Stimulated activated naive CD8-positive, alpha-beta T cell treated with anti-CD3 and anti-CD28 coated beads, Interleukin-15, Interleukin-2, amounts not matched to agents 100 ng/mL and 50 ng/mL, for 24 hours (primary cell): ENCODE data around the gene OSTM1.

ENCODE experiments used
- H3K27ac Mint-ChIP-seq: one replicate; pipeline ENCODE4 v1.8.0; 2021; ENCODE audit warnings: mild to moderate bottlenecking, mixed read lengths
- H3K27me3 Mint-ChIP-seq: one replicate; pipeline ENCODE4 v1.8.0; 2021; ENCODE audit warnings: mixed read lengths
- H3K36me3 Mint-ChIP-seq: one replicate; pipeline ENCODE4 v1.8.0; 2021; ENCODE audit warnings: low read depth, mixed read lengths
- H3K4me1 Mint-ChIP-seq: one replicate; pipeline ENCODE4 v1.8.0; 2021; ENCODE audit warnings: low read depth, mixed read lengths
- H3K4me3 Mint-ChIP-seq: one replicate; pipeline ENCODE4 v1.8.0; 2021; ENCODE audit warnings: mild to moderate bottlenecking, mixed read lengths
- H3K9me3 Mint-ChIP-seq: one replicate; pipeline ENCODE4 v1.8.0; 2021; ENCODE audit warnings: mixed read lengths

The OSTM1 gene

GRCh38 chr6:108074359-108075144 is at the start of gene OSTM1:
Gene OSTM1 (minus strand): TSS chr6:108074741. CDS start chr6:108074651, 90 bp downstream.
- Mint-ChIP-seq H3K4me1 (peaks cover 26% of the 10 kb centered on the region), H3K27me3 (peaks cover 14% of the 10 kb centered on the region), H3K36me3 (no peaks in the 10 kb centered on the region), H3K4me3 (peak within 1 kb of the TSS; percentile 86), H3K27ac (peak within 1 kb of the TSS; percentile 84), H3K9me3 (no peaks in the 10 kb centered on the region)

GRCh38 chr6:108123946-108124345 is 49.4 kb upstream of the OSTM1 start:
- no peak overlapping the region for H3K27ac Mint-ChIP-seq
- no peaks in the 10 kb centered on the region for H3K9me3 Mint-ChIP-seq
- no peaks in the 10 kb centered on the region for H3K36me3 Mint-ChIP-seq
- peaks cover 94% of the 10 kb centered on the region for H3K27me3 Mint-ChIP-seq
- no peak overlapping the region for H3K4me3 Mint-ChIP-seq
- peaks cover 16% of the 10 kb centered on the region for H3K4me1 Mint-ChIP-seq

- Mint-ChIP-seq H3K36me3 (no peaks in the 10 kb centered on the region), H3K27ac (no peak overlapping the region), H3K9me3 (no peaks in the 10 kb centered on the region), H3K27me3 (peaks cover 94% of the 10 kb centered on the region), H3K4me3 (no peak overlapping the region), H3K4me1 (peaks cover 20% of the 10 kb centered on the region)
Observed at GRCh38 chr6:108123481-108123929, 49.0 kb upstream of the OSTM1 start.

- Mint-ChIP-seq H3K27ac (no peak overlapping the region), H3K9me3 (no peaks in the 10 kb centered on the region), H3K27me3 (peaks cover 91% of the 10 kb centered on the region), H3K4me3 (no peak overlapping the region), H3K4me1 (peaks cover 33% of the 10 kb centered on the region), H3K36me3 (no peaks in the 10 kb centered on the region)
Observed at GRCh38 chr6:108121612-108122011, 47.1 kb upstream of the OSTM1 start.

GRCh38 chr6:108120311-108120710 is 45.8 kb upstream of the OSTM1 start:
- Mint-ChIP-seq H3K27me3 (peaks cover 93% of the 10 kb centered on the region), H3K4me3 (peak overlapping the region; percentile 32), H3K27ac (no peak overlapping the region), H3K4me1 (peaks cover 43% of the 10 kb centered on the region), H3K36me3 (no peaks in the 10 kb centered on the region), H3K9me3 (no peaks in the 10 kb centered on the region)

GRCh38 chr6:108119769-108120141 is 45.2 kb upstream of the OSTM1 start:
- Mint-ChIP-seq H3K4me1 (peaks cover 48% of the 10 kb centered on the region), H3K9me3 (no peaks in the 10 kb centered on the region), H3K4me3 (peak overlapping the region; percentile 87), H3K27me3 (peaks cover 93% of the 10 kb centered on the region), H3K27ac (no peak overlapping the region), H3K36me3 (no peaks in the 10 kb centered on the region)

GRCh38 chr6:108118810-108119768 is 44.5 kb upstream of the OSTM1 start:
- Mint-ChIP-seq H3K27me3 (peaks cover 93% of the 10 kb centered on the region), H3K27ac (peak overlapping the region; percentile 70), H3K4me3 (peak overlapping the region; percentile 87), H3K4me1 (peaks cover 55% of the 10 kb centered on the region), H3K9me3 (no peaks in the 10 kb centered on the region), H3K36me3 (no peaks in the 10 kb centered on the region)

GRCh38 chr6:108118359-108118724 is 43.8 kb upstream of the OSTM1 start:
- H3K9me3 Mint-ChIP-seq: no peaks in the 10 kb centered on the region
- H3K27ac Mint-ChIP-seq: no peak overlapping the region
- H3K36me3 Mint-ChIP-seq: no peaks in the 10 kb centered on the region

GRCh38 chr6:108117427-108118358 is 43.2 kb upstream of the OSTM1 start:
- H3K9me3 Mint-ChIP-seq: no peaks in the 10 kb centered on the region
- peaks cover 93% of the 10 kb centered on the region for H3K27me3 Mint-ChIP-seq
- peak overlapping the region; percentile 84 for H3K4me3 Mint-ChIP-seq
- no peak overlapping the region for H3K27ac Mint-ChIP-seq
- H3K36me3 Mint-ChIP-seq: no peaks in the 10 kb centered on the region
- peaks cover 63% of the 10 kb centered on the region for H3K4me1 Mint-ChIP-seq

More at GRCh38 chr6:108118359-108118724, 43.8 kb upstream of the OSTM1 start:
- H3K4me3 Mint-ChIP-seq: peak overlapping the region; percentile 87
- H3K27me3 Mint-ChIP-seq: peaks cover 93% of the 10 kb centered on the region
- peaks cover 63% of the 10 kb centered on the region for H3K4me1 Mint-ChIP-seq

- Mint-ChIP-seq H3K27ac (no peak overlapping the region), H3K4me3 (peak overlapping the region; percentile 84), H3K36me3 (no peaks in the 10 kb centered on the region), H3K9me3 (no peaks in the 10 kb centered on the region), H3K27me3 (peaks cover 91% of the 10 kb centered on the region), H3K4me1 (peaks cover 63% of the 10 kb centered on the region)
Observed at GRCh38 chr6:108116546-108117426, 42.2 kb upstream of the OSTM1 start.

- Mint-ChIP-seq H3K9me3 (no peaks in the 10 kb centered on the region), H3K4me3 (peak overlapping the region; percentile 81), H3K27me3 (peaks cover 88% of the 10 kb centered on the region), H3K36me3 (no peaks in the 10 kb centered on the region), H3K27ac (no peak overlapping the region), H3K4me1 (peaks cover 58% of the 10 kb centered on the region)
Observed at GRCh38 chr6:108115598-108116058, 41.1 kb upstream of the OSTM1 start.

GRCh38 chr6:108114841-108115597 is 40.5 kb upstream of the OSTM1 start:
- H3K36me3 Mint-ChIP-seq: no peaks in the 10 kb centered on the region
- H3K27me3 Mint-ChIP-seq: peaks cover 86% of the 10 kb centered on the region
- peaks cover 54% of the 10 kb centered on the region for H3K4me1 Mint-ChIP-seq
- H3K4me3 Mint-ChIP-seq: peak overlapping the region; percentile 81
- H3K27ac Mint-ChIP-seq: peak overlapping the region; percentile 37
- H3K9me3 Mint-ChIP-seq: no peaks in the 10 kb centered on the region
